HEK293T (cell line): Measurements from ENCODE around the gene ALX3.

ENCODE experiments used
- ARNT ChIP-seq: fragments of 450-650 bp; IDR thresholded peaks from 2 replicates; pipeline ENCODE4 v1.6.1; 2017; ENCODE audit warnings: mild to moderate bottlenecking
- ELF4 ChIP-seq: fragments of 450-650 bp; IDR thresholded peaks from 2 replicates; pipeline ENCODE4 v1.6.1; 2017; ENCODE audit warnings: antibody characterized with exemption
- NFRKB ChIP-seq: fragments of 450-650 bp; IDR thresholded peaks from 2 replicates; pipeline ENCODE4 v1.6.1; 2016; ENCODE audit warnings: mild to moderate bottlenecking, moderate library complexity

DNA sequence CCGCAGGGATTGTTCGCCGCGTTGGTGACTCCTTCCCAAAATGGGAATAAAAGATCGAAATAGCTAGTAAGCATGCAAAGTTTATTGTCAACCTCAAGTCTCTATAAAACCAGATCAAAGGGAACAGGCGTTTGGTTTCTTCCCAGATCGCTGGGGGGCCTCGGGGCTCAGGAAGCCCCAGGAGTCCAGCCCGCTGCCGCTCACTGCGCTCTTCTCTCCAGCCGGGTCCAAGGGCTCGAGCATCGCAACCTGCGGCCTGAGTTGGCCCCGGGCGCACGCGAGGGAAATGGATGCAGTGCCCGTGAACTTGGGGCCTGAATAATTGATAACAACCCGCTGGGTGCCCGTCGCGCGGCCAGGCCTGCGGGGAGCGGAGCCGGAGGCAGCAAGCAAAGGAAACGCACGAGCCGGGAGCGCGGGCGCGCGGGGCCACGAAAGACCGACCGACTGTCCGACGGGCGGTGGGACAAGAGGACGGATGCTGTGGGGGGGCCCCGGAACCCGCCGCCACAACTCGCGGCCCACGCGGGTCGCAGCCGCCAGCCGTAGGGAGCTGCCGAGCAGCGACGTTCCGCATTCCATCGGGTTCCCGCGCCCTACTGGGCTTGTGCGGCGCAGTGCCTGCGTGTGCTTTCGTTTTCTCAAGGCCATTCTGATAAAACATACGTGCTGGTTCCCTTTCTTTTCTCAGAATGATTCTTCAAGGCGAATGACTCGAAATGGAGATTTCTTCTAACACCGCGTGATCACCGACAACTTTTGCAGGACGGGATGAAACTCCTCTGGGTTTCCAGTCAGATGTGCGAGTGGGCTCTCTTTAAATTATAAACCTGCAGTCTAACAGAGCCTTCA, 14.0 kb upstream of the ALX3 start:
- TF ChIP-seq ARNT (no peak), NFRKB (no peak), ELF4 (no peak)
